DMS153 treated with DMSO at 0.1 percent for 48 hours (cell line): ENCODE measurements around the gene KATNAL1.

Source experiments
- DNase-seq: peaks from one replicate; lab custom pipeline; 2025; ENCODE audit not compliant: unreplicated experiment; lab: John Stamatoyannopoulos, UW

Gene KATNAL1

DNA sequence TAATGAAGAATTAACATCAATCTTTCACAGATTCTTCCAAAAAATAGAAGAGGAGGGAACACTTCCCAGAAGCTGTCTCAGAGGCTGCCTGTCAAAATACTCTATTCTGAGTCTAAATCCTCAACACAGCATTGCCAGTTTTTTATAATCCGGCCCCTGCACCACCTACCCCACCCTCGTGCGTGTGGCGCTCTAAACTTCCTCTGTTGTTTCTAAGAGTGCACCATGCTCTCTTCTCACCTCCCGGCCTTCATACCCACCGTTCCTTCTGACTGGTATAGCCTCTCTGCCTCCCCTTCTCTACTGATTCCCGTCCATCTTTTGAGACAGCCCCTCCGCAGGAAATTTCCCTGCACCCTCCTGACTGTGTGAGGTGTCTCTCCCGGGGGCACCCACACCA, 136.8 kb downstream of the KATNAL1 start:
- no peak for DNase-seq

DNA sequence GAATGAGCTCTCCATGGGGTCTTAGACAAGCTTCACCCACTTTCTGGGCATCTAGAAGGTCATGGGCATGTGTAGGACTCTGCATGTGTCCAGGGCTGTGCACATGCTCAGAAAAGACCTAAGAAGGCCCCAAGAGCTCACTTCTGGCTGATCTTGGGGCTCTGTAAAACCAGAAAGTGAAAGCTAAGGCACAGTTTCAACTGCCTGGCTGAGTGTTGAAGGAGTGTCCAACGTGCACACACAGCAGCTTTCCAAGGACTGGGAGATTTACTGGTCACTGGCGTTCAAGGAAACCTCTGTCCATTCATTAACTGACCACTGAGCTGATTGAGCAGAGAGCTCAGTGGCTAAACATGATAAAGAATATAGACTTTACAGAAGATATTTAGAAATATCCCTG, 137.9 kb downstream of the KATNAL1 start:
- no peak for DNase-seq

DNA sequence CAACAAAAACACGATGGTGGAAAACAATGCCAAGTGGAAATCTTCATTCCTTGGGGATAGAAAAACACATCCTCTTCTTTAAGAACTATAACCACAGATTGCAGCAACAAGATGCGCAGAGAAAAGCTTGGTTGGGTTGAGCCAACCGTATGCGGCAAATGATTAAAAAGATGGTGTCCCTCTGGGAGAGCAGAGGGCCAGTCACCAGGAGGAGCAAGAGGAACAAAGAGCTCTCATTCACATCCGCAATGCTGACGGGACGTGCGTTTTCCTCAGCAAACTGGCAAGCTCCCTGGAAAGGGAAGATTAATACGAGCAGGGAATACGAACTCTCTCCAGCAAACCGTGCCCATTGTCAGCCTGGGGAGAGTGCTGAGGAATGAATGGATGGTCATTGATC, 141.6 kb downstream of the KATNAL1 start:
- DNase-seq = no peak

GRCh38 chr13:30165071-30165470, 142.3 kb downstream of the KATNAL1 start:
- no peak for DNase-seq

GRCh38 chr13:30164146-30164545, 143.2 kb downstream of the KATNAL1 start:
- DNase-seq = no peak

DNA sequence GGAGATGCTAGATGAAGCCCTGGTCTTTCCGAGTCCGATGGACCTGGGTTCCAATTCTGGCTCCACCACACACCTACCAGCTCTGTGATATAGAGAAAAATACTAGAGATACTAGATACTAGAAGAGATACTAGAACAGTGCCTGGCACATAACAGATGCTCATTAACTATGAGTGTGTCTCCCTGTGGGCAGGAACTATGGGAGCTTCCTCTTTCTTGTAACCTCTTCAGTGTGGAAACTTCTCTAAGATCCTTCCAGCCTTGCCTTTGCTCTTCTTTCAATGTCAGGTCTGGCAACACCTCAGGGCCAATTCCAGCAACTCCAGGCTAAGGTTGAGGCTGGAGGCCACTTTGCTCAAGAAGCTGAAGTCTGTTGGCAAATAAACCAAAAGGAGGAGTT, 143.9 kb downstream of the KATNAL1 start:
- DNase-seq = no peak

GRCh38 chr13:30159446-30159839, 147.9 kb downstream of the KATNAL1 start:
- no peak for DNase-seq

- no peak for DNase-seq
Observed at GRCh38 chr13:30158774-30159445, 148.4 kb downstream of the KATNAL1 start.

- DNase-seq = no peak
Observed at GRCh38 chr13:30157616-30157993, 149.7 kb downstream of the KATNAL1 start.

DNA sequence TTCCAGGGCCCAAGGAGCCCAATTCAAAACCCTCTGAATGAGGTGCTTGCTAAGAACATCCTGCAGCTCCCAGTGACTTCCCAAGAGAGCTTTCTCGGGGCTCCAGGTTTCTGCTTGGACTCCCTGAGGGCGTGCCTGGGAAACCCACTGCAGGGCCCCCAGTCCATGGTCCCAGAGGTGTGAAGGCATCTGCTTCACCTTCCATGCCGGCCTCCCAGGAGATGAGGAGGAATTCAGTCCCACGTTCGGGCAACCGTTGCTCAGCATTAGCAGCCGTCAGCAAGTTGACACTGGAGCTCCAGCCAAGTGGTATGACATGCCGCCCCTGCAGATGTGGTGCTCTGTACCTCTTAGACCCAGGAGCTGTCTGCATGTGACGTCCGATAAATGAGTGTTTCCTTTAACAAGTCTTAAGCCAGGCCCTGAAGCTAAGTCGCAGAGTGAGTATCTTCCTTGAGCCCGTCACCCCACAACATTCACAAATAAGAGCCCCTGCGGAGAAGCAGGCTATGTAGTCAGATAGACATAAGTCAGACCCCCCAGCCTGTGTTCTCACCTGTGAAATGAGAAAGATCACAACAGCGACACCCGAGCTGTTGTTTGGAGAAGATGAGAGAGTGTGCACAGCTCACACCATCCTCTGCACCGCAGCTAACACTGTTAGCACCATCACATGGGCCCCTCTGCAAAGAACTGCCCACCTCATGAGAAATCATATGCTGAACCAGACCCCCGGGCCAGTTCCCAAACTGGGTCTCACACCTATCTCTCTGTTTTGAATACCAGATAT, 150.3 kb downstream of the KATNAL1 start:
- DNase-seq = no peak

DNA sequence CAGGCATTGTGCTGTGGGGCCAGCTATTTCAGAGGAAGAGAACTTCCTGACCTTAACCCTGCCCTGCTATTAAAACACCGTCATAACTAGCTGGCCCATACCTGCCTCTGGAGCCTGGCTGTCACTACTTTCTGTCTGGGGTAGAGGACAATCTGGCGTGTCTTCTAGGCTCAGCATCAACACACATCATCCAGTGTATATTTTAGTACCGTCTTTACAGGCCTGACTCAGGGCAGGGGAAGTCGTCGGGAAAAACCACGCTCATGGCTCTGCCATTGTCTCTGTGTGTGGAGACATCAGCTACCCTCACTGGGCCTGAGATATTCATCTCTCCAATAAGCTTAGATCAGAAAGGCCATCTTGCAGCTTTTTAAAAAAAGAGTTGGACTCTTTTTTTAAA, 151.1 kb downstream of the KATNAL1 start:
- no peak for DNase-seq

DNA sequence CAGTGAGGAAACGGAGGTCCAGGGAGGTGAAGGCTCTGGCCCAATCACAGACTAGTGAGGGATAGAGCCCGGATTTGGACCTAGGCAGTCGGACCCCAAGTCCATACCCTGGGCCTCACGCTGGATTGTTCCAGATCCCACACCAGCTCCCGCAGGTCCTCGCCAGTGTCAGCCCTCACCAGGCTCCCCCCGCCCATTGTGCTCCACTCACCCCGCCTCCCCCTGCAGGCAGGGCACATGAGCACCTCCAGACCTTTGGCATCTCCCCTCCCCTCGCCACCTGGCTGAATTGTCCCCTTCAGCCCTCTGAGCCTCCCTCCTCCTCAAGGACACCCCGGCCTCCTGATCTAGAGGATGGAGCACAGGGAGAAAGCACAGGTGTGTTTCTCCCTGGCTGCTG, 152.4 kb downstream of the KATNAL1 start:
- no peak for DNase-seq

- DNase-seq = no peak
Observed at GRCh38 chr13:30154531-30154930, 152.8 kb downstream of the KATNAL1 start.

DNA sequence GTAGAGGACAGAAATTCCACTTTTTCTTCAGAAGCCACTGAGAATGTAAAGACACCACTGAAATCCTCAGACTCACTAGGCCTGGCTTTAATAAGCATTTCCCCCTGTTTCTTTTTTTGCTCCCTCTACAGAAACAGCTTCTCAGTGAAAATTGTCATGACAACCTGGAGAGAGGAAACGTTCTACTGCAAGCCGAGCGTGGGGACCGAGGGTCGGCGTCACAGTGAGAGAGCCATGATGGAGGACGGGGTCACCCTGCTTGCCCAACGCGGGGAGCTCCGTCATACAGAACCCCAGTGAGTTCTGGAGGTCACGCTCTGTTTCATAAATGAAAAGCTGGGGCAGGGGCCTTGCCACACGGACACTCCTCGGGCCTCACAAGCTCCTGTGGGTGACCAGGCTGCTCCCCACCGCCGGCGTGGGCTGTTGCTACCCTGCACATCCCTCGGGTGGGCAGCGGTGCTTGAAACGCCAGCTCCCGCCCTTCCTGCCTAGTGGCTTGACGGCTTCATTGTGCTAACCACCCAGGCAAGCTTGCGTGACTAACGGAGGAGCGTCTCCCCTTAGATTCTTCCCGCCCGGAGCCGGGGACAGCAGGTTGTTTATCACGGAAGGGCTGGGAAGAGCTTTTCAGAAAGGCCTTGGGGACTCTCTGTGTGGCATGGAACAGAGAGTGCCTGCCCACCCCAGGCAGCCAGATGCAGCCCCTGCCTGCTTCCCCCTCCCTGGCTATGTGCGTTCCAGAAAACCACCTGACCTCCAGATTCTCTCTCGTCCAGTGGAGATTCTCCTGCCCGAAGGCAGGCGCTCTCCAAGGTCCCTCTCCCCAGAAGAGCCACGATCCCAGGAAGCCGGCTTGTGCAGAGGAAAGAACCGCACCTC, 153.6 kb downstream of the KATNAL1 start:
- no peak for DNase-seq
